RPMI7951 (cell line): ENCODE measurements around the gene LCN10. TPM values are rescaled to one million over a fixed set of nuclear protein-coding genes. Genes with fewer than 3 reads are reported as not detected.
"Not testable (repeated sequence)": the region's sequence is repeated elsewhere in the genome, so short reads cannot be mapped to it uniquely, and the experiment has no call there.

ENCODE experiments used
- DNase-seq: peaks from one replicate; pipeline ENCODE4 v3.0.0-alpha.2; 2012; ENCODE audit warnings: low read depth
- total RNA-seq: library from RNA; depleted of rRNA; stranded (reverse); fragments of >200 nt; shearing (Covaris generic); gene quantifications from 2 replicates; pipeline ENCODE4 v1.2.3, GENCODE V29; 2014

The LCN10 gene
- total RNA-seq, 1 experiment from 2014 or later, result not detected

DNA sequence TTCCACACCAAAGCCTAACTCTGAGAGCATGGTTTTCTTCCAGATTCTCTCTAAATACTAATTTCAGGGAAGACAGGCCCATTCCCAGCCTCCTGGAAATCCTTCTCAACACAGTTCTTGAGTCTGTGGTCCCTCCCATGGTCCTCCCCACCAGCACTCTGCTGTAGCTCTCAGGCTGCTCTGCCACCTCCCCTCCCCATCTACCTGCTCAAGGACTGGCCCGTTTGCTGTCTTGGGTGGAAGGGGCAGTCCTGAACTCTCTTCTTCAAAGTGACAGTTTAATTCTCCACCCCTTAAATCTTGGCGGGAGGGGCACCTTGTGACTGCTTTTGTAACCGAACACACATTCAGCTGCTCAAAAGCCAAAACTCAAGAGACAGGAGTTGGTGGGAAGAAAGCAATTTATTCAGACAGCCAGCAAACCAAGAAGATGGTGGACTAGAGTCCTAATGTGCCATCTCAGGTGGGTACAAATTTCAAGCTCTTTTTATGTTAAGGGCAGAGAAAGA, 29.2 kb upstream of the LCN10 start:
- DNase-seq, result no peak

DNA sequence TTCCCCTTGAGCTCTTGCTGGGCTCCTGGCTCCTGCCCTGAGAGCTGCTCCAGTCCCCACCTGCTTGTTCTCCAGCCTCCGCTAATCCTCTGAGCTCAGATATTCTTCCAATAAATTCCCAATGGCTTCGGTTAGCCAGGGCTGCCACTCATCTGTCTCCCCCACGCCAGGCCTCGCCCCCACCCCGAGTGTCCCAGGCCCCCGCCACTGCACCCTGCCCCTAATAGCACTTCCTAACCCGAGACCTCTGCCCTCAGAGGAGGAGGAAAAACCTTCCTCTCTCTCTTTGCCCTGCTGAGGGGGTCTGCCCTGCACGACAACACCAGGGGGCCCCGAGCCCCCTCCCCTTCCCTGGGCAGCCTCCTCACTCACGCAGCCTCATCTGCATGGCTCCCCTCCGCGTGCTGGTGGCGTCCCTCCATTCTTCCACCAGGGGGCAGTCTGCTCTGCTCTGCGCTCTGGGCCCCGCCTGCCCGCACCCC, 27.0 kb upstream of the LCN10 start:
- DNase-seq, result no peak

DNA sequence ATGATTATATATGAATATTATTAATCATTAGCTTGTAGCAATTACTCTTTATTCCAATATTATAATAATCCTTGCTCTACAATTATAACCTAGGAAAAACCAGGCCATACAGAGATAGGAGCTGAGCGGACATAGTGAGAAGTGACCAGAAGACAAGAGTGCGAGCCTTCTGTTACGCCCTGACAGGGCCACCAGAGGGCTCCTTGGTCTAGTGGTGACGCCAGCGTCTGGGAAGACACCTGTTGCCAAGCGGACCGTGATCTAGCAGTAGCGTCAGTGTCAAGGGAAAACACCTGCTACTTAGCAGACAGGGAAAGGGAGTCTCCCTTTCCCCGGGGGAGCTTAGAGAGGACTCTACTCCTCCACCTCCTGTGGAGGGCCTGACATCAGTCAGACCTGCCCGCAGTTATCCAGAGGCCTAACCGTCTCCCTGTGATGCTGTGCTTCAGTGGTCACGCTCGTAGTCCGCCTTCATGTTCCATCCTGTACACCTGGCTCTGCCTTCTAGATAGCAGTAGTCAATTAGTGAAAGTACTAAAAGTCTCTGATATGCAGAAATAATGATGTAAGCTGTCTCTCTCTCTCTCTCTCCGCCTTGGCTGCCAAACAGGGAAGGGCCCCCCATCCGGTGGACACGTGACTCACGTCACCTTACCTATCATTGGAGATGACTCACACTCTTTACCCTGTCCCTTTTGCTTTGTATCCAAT, 23.8 kb upstream of the LCN10 start:
- DNase-seq, result peak; percentile 35

DNA sequence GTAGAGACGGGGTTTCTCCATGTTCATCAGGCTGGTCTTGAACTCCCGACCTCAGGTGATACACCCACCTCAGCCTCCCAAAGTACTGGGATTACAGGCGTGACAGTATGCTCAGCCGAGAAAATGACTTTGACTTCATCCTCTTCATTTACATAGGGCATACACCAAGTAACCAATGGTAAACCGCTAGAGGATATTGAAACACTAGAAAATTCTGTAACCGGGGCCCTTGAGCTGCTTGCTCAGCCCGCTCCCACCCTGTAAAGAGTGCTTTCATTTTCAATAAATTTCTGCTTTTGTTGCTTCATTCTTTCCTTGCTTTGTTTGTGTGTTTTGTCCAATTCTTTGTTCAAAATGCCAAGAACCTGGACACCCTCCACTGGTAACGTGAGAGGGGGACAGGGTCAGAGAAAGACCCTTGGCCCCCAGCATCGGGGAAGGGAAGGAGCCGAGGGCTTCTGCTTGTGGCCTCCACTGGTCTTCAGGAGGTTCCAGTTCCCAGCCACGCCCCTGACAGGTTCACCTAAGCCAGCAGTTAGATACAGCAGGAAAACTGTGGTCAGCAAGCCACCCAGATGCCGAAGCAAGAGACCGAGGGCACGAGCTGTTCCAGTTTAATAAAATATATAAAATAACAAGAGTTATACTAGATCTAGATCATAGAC, 23.1 kb upstream of the LCN10 start:
- DNase-seq, result not testable (repeated sequence)

DNA sequence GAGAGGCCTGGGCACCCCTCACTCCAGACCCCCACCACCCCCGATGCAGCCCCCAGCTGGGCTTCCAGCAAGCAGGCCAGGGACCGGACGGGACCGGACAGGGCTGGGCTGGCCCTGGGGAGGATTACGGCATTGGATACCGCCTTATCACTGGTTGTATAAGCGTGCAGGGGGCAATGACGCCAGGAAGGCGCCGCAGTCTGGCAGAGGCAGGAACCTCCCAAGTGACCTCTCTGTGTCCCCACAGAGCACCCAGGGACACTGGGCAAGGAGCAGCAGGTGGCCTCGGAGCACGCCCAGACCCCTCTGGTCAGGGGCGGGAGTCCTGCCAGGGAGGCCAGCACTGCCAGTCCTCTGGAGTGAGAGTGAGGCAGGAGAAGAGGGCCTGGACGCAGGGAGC, 22.3 kb upstream of the LCN10 start:
- no peak for DNase-seq

DNA sequence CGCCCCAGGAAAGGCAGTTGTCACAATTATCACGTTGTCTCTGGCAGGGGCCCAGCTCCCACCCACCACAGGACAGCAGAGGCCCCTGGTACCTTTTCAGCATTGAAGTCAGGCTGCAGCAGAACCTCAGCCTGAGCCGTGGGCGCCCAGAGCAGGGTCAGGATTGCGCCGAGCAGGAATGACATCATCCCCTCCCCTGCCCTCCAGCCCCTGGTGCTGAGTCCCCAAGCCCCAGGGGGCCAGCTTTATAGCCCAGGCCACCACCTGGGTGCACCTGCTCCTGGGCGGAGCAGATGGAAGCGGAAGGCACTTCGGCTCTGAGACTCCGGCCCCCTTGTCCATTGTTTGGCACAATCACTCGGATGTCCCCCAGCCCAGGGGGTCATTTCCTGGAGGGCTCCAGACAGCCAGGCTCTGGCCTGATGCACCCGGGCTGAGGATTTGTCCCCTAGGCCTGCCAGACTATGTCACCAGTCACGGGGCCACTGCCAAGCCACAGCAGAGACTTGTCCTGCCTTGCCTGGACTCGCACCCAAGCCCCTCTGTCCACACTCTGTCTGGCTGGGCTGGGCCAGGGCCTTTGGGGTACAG, 21.7 kb upstream of the LCN10 start, which contains the start of gene LCN15:
LCN15 (minus strand) TSS at position 218 of the 591 bp plus-strand sequence; CDS start at position 188, 30 bp downstream.
- no peak for DNase-seq

DNA sequence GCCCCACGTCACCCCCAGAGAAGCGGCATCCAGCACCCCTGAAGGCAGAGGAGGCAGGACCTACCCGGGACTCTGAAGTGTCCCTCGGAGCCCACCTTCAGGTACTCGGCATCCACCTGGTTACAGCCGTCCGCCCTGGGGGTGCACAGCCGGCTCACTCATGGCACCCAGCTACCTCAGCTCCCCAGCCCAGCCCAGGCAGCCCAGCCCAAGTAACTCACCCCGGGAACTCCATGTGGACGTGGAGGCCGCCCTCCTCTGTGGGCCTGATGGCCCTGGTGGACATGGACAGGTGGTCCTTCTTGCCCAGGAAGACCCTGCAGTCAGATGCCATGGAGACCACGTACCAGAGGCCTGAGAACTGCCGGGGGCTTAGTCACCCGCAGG, 20.9 kb upstream of the LCN10 start:
- no peak for DNase-seq

DNA sequence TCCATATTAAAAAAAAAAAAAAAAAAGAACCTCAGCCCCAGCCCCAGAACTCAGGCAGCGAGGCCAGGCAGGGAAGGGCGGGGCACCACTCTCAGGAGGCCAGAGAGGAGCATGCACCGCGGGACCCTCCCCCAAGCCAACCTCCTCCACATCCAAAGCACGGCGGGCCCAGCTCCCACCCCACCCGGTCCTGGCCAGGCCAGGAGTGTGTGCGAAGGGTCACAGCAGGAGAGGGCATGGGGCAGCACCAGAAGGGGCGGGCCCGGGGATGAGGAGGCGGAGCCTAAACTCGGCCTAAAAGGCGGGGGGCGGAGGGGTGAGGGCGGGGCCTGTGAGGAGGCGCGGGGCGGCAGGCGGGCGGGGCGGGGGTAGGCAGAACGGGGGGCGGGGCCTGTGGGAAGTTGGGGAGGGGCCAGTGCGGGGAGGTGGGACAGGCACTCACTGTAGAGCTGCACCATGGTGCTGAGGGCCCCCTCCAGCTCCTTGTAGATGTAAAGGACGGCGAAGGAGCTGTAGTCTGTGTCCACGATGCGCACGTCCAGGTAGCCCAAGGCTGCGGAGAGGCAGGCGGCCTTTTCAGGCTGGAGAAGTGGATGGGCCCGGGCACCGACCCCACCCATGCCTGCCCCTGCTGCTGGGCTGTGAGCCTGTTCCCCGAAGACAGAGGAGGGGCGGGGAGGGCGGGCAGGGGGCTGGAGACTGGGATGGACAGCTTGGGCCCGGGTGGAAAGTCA, 20.3 kb upstream of the LCN10 start:
- DNase-seq, result peak; percentile 7

DNA sequence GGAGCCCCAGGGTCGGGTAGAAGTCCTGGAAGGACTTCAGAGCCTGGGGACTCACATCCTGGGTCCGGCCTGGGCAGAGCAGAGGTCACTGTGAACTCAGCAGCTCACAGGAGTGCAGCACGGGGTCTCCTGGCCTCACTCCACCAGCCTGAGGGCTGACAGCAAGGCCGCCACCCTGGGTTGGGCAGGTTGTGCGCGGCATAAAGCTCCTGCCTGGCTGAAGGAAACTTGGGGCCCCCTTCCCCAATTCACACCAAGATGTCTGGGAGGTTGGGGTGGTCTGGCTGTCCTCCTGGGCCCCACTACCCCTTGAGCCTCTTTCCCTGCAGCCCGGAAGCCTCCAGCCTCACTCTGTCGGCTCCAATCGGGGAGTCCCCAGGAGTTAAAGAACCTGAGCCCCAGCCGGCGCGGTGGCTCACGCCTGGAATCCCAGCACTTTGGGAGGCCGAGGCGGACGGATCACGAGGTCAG, 19.5 kb upstream of the LCN10 start:
- no peak for DNase-seq

DNA sequence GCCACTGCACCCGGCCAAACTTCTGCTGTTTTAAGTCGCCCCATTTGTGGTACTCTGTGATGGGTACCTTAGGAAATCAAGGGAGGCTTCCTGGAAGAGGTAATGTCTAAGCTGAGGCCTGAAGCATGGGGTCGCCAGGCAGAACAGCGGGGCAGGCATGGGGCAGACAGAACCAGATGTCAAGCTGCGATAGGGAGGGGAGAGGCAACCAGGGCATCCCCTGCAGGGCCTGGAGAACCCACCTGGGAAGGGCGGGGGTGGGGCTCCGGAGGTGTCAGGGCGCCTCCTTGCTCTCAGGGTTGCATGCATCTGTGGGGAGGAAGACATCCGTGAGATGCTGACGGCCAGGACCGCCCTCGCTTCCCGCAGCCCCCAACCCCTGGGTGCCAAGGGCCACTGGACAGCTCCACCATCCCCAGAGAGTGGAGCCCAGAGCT, 18.8 kb upstream of the LCN10 start:
- no peak for DNase-seq

DNA sequence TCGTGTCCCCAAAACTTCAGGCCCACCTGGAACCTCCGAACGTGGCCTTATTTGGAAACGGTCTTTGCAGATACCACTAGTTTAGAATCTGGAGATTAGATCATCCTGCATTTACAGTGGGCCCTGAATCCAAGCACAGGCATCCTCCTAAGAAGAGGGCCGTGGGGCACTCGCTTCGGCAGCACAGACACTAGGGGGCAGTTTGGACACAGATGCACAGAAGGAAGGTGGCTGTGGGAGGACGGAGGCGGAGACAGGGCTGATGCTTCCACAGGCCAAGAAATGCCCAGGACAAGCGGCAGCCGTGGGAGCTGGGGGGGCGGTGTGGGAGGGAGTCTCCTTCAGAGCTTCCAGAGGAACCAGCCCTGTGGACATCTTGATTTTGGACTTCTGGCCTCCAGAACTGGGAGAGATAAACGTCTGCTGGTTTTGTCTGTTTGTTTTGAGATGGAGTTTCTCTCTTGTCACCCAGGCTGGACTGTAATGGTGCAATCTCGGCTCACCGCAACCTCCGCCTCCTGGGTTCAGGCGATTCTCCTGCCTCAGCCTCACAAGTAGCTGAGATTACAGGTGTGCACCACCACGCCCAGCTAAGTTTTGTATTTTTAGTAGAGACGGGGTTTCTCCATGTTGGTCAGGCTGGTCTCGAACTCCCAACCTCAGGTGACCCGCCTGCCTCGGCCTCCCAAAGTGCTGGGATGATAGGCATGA, 18.2 kb upstream of the LCN10 start:
- DNase-seq, result peak; percentile 56

DNA sequence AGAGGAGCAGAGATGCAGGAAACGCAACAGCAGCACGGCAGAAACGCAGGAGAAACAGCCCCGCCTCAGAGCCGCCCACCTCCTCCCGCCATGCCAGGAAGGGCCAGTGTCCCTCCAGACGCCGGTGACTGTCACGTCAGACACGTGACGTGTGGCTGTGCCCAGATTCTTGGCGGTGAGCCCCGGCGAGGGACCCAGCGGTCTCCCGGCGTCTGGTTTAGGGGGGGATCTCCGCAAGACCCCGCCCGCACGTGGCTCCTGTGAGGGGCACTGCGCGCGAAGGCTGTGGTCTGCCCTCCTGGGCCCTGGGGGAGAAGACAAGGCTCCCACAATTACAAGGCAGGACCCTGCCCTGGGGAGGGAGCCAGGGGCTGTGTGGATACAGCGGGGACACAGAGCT, 17.7 kb upstream of the LCN10 start:
- DNase-seq, result no peak

DNA sequence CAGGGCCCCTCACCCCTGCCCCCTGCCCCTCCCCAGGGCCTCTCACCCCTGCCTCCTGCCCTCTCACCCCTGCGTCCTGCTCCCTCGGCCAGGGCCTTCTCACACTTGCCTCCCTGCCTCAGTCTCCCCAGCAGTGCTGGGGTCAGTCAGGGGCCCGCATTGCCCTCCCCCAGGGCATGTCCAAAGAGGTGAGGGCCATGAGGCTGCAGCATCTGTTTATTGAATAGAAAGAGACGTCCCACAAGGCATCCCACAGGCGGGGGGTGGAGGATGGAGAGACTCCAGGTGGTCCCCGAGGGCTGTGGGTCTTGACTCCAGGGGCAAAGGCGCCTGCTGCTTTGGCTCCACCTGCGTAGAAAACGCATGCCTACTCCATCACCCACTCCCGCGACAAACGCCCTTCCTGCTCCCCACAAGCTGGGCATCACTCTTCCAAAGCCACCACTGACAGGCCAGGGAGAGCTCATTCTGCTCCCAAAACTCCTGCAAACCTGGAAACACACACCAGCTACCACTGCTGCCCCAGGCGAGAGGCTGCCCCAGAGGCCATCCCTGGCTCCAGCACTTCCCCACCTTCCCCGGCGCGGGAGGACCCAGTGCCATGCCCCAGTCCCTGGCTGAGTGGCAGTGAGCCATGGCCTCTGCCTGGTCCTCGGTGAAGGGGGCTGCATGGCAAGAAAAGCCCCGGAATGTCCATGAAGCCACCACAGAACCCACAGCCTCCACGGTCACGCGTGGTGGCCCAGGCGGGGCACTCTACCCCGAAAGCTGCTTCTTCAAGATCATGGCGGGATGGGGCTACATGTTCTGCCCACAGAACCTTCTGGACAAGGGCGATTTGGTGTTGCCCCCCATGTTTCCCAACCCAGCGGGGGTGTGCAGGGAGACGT, 16.9 kb upstream of the LCN10 start:
- DNase-seq, result no peak

DNA sequence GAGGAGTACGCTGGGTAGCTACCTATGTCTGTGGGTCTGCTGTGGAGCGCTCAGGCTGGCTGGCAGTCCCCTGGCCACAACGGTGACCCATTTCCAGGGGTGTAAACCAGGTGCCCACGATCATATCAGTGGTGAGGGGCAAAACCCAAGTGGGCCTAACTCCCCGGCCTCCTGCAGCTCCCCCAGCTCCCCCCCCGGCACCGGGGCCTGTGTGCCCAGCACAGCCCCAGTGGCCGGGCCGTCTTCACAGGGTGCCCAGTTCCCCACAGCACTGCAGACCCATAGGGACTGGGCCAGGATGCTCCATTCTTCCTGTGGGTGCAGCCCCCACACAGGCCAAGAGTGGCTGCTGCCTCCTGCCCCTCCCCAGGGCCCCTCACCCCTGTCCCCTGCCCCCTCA, 16.3 kb upstream of the LCN10 start:
- DNase-seq, result no peak

DNA sequence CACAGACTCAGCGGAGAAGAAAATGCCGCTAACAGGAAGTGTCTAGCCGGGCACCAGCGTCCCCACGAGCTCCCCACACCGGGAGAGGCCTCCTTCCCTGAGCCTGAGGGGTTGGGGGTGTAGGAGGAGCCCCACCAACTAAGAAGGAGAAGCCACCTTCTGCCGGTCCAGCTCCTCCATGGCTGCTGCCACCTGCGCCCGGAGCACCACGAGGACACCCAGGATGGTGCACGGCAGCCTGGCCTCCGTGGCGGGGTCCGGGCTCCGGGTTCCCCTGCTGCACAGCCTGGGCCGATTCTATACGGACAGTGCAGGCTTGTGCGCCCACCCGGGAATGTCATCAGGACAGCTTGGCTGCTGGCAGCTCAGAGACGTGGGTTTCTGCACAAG, 15.0 kb upstream of the LCN10 start:
- no peak for DNase-seq

DNA sequence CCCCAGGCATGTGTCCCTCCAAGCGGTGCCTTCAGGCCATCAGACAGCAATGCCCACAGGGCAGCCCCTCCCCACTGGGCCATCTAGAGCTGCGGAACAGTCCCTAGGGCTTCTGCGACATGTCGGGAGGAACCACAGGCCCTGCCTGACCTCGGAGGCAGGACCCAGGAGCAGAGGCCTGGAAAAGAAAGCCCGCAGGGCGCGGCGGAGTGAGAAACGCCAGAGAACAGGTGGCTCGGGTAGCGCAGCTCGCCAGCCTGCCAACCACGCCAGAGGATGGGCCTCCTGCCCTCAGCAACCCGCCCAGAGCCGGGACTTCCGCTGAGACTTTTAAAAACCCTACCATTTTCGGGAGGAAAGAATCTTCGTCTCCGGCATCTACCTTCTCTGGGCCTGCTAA, 14.6 kb upstream of the LCN10 start:
- no peak for DNase-seq

DNA sequence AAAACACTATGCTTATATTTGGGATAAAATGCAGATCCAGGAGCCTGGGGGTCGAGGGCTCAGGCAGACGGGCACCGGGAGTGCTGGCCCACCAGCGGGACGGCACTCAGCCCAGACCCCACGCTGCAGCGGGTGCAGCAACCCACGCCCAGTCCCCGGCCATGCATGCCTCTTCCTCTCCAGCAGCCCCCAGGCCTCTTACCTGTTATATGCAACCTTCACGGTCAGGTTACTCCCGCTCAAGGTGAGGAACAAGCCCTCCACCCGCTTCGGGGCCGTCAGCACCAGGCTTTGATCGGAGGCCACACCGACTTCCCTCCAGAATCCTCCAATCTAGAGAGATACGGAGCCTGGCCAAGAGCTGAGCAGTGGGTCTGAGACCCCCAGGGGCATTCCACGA, 14.1 kb upstream of the LCN10 start:
- no peak for DNase-seq

DNA sequence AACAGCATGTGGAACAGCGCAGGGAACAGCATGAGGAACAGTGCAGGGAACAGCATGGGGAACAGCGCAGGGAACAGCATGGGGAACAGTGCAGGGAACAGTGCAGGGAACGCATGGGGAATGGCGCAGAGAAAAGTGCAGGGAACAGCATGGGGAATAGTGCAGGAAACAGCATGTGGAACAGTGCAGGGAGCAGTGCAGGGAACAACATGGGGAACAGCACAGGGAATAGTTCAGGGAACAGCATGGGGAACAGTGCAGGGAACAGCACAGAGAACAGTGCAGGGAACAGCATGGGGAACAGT, 13.3 kb upstream of the LCN10 start:
- no peak for DNase-seq

DNA sequence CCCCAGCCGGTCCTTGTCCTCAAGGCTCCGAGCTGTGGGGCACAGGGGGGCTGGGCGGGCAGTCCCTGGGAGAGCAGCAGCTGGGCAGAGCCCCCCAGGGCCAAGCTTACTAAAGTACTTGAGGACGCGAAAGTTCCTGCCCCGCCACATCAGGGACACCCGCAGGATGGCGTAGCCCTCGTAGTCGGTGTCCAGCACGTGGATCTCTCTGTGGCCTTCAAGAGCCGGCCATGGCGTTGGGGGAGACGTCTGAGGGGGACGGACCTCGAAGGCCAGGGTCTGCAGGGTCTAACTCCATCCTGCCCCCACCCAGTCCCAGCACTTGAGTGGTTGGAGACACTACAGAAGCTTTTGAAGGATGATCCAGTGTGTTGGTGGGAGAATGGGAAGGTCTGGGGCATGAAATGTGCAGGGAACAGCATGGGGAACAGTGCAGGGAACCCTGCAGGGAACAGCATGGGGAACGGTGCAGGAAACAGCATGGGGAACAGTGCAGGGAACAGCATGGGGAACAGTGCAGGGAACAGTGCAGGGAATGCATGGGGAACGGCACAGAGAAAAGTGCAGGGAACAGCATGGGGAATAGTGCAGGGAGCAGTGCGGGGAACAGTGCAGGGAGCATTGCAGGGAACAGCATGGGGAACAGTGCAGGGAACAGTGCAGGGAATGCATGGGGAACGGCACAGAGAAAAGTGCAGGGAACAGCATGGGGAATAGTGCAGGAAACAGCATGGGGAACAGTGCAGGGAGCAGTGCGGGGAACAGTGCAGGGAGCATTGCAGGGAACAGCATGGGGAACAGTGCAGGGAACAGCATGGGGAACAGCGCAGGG, 12.8 kb upstream of the LCN10 start:
- DNase-seq, result not testable (repeated sequence)
